Prostate gland (tissue), 2 donors: Measurements from ENCODE around the gene HNRNPC.

Source experiments
- CTCF ChIP-seq, 4 experiments: fragments of 200-600 bp in 2 of 4; fragments of 450-650 bp in 2 of 4; sonication (generic) in 2 of 4; IDR thresholded peaks; 1 replicate in 3 of 4; 2 replicates in 1 of 4; pipeline ENCODE4 v1.5.1; 2016 to 2019; ENCODE audit warnings: antibody characterized with exemption in 4 of 4, mild to moderate bottlenecking in 2 of 4, moderate library complexity in 2 of 4
- POLR2AphosphoS5 ChIP-seq: sonication (generic); formaldehyde crosslinking; IDR thresholded peaks from one replicate; pipeline ENCODE4 v1.6.1; 2017; ENCODE audit warnings: antibody characterized with exemption

- TF ChIP-seq CTCF (IDR thresholded peaks at IDR 0.05) (no peak), POLR2AphosphoS5 (no peak)
Observed at GRCh38 chr14:21227981-21228380, 41.3 kb downstream of the HNRNPC start.
